Ovary (tissue), 9 donors: ENCODE results near the gene NFIC. TPM values are rescaled to one million over a fixed set of nuclear protein-coding genes. Genes with fewer than 3 reads are reported as not detected.

Experiments
- DNase-seq, 5 donors: peaks; one replicate each; pipeline ENCODE4 v3.0.0-alpha.2; 2019 to 2020
- H3K27ac ChIP-seq, 2 donors: fragments of 200-600 bp; one replicate each; pipeline versions ENCODE4 v1.5.1 to v1.8.0; 2019 to 2022
- H3K27me3 ChIP-seq: fragments of 200-600 bp; one replicate; pipeline ENCODE4 v1.8.0; 2022
- H3K36me3 ChIP-seq: fragments of 200-600 bp; sonication (generic); one replicate; pipeline ENCODE4 v1.5.1; 2019
- H3K4me1 ChIP-seq: one replicate; pipeline ENCODE4 v1.8.1; 2013; ENCODE audit warnings: mild to moderate bottlenecking, moderate library complexity; ENCODE audit not compliant: insufficient read depth
- H3K4me3 ChIP-seq: fragments of 200-600 bp; sonication (generic); one replicate; pipeline ENCODE4 v1.5.1; 2017
- H3K9me3 ChIP-seq, 2 donors: fragments of 200-600 bp in 1 of 2; sonication (generic) in 1 of 2; one replicate each; pipeline versions ENCODE4 v1.5.1 to v1.8.1; 2013 to 2019; ENCODE audit warnings: mild to moderate bottlenecking in 1 of 2, moderate library complexity in 1 of 2
- EP300 ChIP-seq: sonication (generic); formaldehyde crosslinking; IDR thresholded peaks from one replicate; pipeline ENCODE4 v1.6.1; 2017; ENCODE audit warnings: antibody characterized with exemption
- POLR2A ChIP-seq: fragments of 450-650 bp; IDR thresholded peaks from one replicate; pipeline ENCODE4 v1.6.1; 2017; ENCODE audit warnings: antibody characterized with exemption, mild to moderate bottlenecking, moderate library complexity
- WGBS, 3 donors: extraction: QIAGEN DNeasy Blood & Tissue Kit in 1 of 3; methylation state at CpG; one replicate each; pipeline versions ENCODE4 v1.1.5 to v1.1.7; 2013 to 2017; 5-methylcytosine and 5-hydroxymethylcytosine counted together
- intact Hi-C, 4 donors: fragments of 100-400 bp; cut with DNase I; formaldehyde crosslinking; loops; one replicate each; pipeline versions ENCODE4 v1.11.0 to v1.15.1; 2022 to 2023
- polyA plus RNA-seq, 2 donors: library from polyadenylated mRNA; stranded (reverse); fragments of 200-250 nt in 1 of 2; fragments of 350-450 nt in 1 of 2; fragmentation: Illumina TruSeq in 1 of 2; extraction: RNeasy Lipid Tissue Mini Kit (QIAGEN cat#74804) in 1 of 2; gene quantifications; one replicate each; pipeline ENCODE4 v1.2.3, GENCODE V29; 2013 to 2014
- total RNA-seq, 7 donors: library from RNA; depleted of rRNA in 2 of 7; stranded (reverse); fragments of >200 nt in 2 of 7; fragmentation: NEBNext Ultra II Directional in 3 of 7; extraction: Animal tissue kit (Norgen Biotek cat#: 25700) in 3 of 7; gene quantifications; one replicate each; pipeline versions ENCODE4 v1.1.0 to v1.2.4, GENCODE V29; 2016 to 2023
- TF ChIP-seq, protein P1 (sequence below), 3 donors: fragments of 450-650 bp in 2 of 3; fragments of 200-600 bp in 1 of 3; IDR thresholded peaks; one replicate each; pipeline versions ENCODE4 v1.5.1 to v1.8.0; 2016 to 2022; ENCODE audit warnings: antibody characterized with exemption in 3 of 3, mild to moderate bottlenecking in 1 of 3
- donor health status: DM: no; HTN: no; CAD: no; lungs with moderate emphysema.
- donor health status: DM: no; HTN: no; CAD: no.
- donor health status: Bipolar disorder and iron deficiency.
- donor health status: DM: yes; HTN: yes; CAD: no.
- donor health status: DM: no; HTN: no; CAD: no.
- donor health status: DM: yes; HTN: yes; CAD: no.

The NFIC gene
- total and polyA plus RNA-seq, 9 donors = 31.9 to 345 (median 250) TPM

DNA sequence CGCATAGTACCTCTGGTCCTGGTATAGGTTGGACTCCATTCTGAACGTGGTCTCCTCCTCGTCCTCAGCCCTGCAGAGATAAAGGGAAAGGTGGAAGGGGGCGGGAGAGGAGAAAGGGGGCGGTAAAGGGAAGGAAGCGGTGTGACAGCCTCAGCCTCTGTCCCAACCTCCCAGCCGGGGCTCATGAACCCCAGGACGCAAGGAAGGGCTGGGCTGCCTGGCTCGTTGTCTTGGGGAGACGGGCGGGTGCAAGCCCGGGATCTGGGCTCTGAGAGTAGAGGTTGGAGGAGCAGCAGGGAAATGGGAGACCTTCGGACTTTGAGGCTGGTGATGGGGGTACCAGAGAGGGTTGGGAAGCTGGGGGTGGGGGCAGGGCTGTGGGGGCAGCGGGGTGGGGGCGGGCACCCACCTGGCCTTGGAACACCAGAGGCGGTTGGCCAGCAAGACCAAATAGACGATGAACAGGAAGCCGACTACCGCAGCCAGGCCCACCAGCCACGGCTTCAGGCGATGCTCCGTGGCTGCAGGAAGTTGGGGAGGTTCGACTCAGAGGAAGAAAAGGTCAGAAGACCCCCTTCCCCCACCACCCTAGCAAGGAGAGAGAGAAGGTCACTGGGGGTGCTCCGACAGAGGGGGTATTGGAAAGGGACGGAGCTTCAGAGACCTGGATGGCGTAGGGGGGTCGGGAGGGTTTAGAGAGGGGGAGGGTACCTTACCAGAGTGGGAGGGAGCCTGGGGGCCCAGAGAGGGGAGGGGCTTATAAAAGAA is 112.2 kb downstream of the NFIC start:
- whole genome bisulfite sequencing, 3 donors = 21 to 35% (median 23%) methylated on average over 26 to 27 of the region's 27 CpGs
- H3K36me3 ChIP-seq = no peaks in the 10 kb centered on the region
- TF ChIP-seq POLR2A (no peak), EP300 (no peak)
- TF ChIP-seq, protein P1, sequence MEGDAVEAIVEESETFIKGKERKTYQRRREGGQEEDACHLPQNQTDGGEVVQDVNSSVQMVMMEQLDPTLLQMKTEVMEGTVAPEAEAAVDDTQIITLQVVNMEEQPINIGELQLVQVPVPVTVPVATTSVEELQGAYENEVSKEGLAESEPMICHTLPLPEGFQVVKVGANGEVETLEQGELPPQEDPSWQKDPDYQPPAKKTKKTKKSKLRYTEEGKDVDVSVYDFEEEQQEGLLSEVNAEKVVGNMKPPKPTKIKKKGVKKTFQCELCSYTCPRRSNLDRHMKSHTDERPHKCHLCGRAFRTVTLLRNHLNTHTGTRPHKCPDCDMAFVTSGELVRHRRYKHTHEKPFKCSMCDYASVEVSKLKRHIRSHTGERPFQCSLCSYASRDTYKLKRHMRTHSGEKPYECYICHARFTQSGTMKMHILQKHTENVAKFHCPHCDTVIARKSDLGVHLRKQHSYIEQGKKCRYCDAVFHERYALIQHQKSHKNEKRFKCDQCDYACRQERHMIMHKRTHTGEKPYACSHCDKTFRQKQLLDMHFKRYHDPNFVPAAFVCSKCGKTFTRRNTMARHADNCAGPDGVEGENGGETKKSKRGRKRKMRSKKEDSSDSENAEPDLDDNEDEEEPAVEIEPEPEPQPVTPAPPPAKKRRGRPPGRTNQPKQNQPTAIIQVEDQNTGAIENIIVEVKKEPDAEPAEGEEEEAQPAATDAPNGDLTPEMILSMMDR (IDR thresholded peaks at IDR 0.05) = no peak
- H3K9me3 ChIP-seq = no peaks in the 10 kb centered on the region
- no peak overlapping the region for H3K27ac ChIP-seq
- DNase-seq = no peak
- no peak overlapping the region for H3K4me3 ChIP-seq
- intact Hi-C loops = loop anchor here in 1 of 4 donors (5.0 kb wide), 1 partner anchor 166 kb away; no protein-coding TSS in a partner anchor
- H3K27me3 ChIP-seq = no peaks in the 10 kb centered on the region
- H3K4me1 ChIP-seq = no peaks in the 10 kb centered on the region

DNA sequence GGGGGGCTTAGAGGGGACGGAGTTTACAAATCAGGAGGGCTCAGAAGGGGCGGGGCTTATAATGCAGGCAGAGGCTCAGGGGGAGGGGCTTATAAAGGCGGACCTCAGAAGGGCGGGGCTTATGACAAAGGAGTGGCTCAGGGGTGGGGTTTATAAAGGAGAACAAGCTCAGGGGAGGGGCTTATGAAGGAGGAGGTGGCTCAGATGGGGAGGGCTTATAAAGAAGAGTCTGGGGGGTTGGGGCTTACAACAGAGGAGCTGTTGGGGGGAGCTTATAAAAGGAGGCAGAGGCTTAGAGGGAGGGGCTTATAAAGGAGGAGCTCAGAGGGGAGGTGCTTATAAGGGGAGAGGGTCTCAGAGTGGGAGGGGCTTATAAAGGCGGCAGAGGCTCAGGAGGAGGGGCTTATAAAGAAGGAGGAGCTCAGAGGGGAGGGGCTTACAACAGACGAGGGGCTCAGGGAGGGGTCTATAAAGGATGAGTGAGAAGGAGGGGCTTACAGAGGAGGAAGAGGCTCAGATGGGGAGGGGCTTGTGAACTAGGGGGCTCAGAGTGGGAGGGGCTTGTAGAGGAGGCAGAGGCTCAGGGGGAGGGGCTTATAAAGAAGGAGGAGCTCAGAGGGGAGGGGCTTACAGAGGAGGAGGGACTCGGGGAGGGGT is 112.9 kb downstream of the NFIC start:
- intact Hi-C loops = loop anchor here in 1 of 4 donors (5.0 kb wide), 1 partner anchor 167 kb away; no protein-coding TSS in a partner anchor
- no peak for DNase-seq
- Histone ChIP-seq H3K36me3 (no peaks in the 10 kb centered on the region), H3K4me1 (no peaks in the 10 kb centered on the region), H3K27ac (no peak overlapping the region), H3K9me3 (no peaks in the 10 kb centered on the region), H3K4me3 (no peak overlapping the region), H3K27me3 (no peaks in the 10 kb centered on the region)
- 16 to 44% (median 27%) methylated on average over 7 of the region's 7 CpGs for WGBS, 3 donors
- TF ChIP-seq POLR2A = no peak

DNA sequence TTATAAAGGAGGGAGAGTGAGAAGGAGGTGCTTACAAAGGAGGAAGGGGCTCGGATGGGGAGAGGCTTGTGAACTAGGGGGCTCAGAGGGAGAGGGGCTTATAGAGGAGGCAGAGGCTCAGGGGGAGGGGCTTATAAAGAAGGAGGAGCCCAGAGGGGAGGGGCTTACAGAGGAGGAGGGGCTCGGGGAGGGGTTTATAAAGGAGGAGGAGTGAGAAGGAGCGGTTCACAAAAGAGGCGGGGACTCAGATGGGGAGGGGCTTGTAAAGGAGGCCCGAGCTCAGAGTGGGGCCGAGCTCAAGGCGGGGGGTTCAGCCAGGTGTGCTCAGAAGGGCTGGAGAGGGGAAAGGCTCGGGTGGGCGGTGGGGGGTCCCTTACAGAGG is 113.4 kb downstream of the NFIC start:
- no peaks in the 10 kb centered on the region for H3K27me3 ChIP-seq

DNA sequence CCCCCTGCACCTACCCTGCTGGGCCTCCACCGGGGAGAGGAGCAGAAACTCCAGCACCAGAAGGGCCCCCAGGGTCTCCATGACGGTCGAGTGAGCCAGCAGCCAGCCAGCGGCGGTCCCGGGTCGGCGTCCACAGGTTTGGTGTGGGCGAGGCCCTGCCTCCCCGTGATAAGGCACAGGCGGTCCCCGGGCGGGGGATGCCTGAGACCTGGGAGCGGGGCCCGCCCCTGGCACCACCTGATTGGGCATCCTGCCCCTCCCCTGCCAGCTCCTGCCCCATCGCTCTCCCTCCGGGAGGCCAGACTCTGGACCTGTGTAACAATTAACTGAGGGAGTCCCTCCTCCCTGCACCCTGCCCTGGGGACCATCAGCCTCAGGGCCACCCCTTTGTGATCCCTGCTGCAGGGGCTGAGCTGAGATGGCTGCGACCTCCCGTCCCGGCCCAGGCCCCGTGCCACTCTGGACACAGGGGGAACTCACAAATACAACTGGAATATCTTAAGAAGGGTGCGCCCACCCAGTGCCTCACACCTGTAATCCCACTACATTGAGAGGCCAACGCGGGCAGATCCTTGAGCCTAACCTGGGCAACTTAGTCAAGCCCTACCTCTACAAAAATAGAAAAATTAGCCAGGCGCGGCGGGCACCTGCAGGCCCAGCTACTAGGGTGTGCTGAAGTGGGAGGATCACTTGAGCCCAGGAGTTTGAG is 114.2 kb downstream of the NFIC start, which contains the start of gene SMIM24:
Gene SMIM24, minus strand, starts transcription at position 143 of the 709 bp plus-strand sequence. Its CDS starts 62 bp downstream, at position 81.
- Histone ChIP-seq H3K9me3 (no peaks in the 10 kb centered on the region), H3K27me3 (no peaks in the 10 kb centered on the region), H3K4me3 (no peak within 1 kb of the TSS), H3K27ac (no peak within 1 kb of the TSS), H3K4me1 (no peaks in the 10 kb centered on the region), H3K36me3 (no peaks in the 10 kb centered on the region)
- 27 to 35% (median 34%) methylated on average over 25 to 27 of the region's 27 CpGs for WGBS, 3 donors
- DNase-seq = no peak
- intact Hi-C loops = loop anchor here in 1 of 4 donors (5.0 kb wide), 1 partner anchor 158 kb away; no protein-coding TSS in a partner anchor
- TF ChIP-seq, protein P1 (IDR thresholded peaks at IDR 0.05) = no peak
- TF ChIP-seq POLR2A = no peak
- no peak for TF ChIP-seq EP300

More for the DNA sequence above, 113.4 kb downstream of the NFIC start:
- no peak overlapping the region for H3K4me3 ChIP-seq
- no peak overlapping the region for H3K27ac ChIP-seq
- no peaks in the 10 kb centered on the region for H3K9me3 ChIP-seq
- no peaks in the 10 kb centered on the region for H3K36me3 ChIP-seq
- DNase-seq = no peak
- H3K4me1 ChIP-seq = no peaks in the 10 kb centered on the region
- intact Hi-C loops = loop anchor here in 2 of 4 donors (5.0 kb wide), 2 partner anchors 158 to 168 kb away; no protein-coding TSS in a partner anchor
- WGBS, 3 donors = 10 to 37% (median 23%) methylated on average over 9 of the region's 9 CpGs
- TF ChIP-seq, protein P1 (IDR thresholded peaks at IDR 0.05) = no peak
- TF ChIP-seq EP300 (no peak), POLR2A (no peak)
